RWPE2 (cell line): Measurements from ENCODE around the gene HSD11B1L.

Experiments used
- ATAC-seq: fragments of 200-7000 bp; cut with Tn5 transposase; 3 replicates; pipeline ENCODE4 v1.9.1; 2021; ENCODE audit warnings: low read depth
- DNase-seq: peaks from one replicate; pipeline ENCODE4 v3.0.0-alpha.2; 2020; ENCODE audit warnings: low spot score
- H3K27ac ChIP-seq: fragments of 450-650 bp; 2 replicates; pipeline ENCODE4 v1.5.1; 2017; ENCODE audit warnings: mild to moderate bottlenecking; ENCODE audit not compliant: poor library complexity, severe bottlenecking
- H3K27me3 ChIP-seq: fragments of 250-450 bp; sonication (Bioruptor Pico); 2 replicates; pipeline ENCODE4 v1.5.1; 2021; ENCODE audit warnings: mild to moderate bottlenecking, moderate library complexity; ENCODE audit not compliant: insufficient read depth, poor library complexity, severe bottlenecking
- H3K36me3 ChIP-seq: fragments of 250-450 bp; sonication (Bioruptor Pico); 2 replicates; pipeline ENCODE4 v1.5.1; 2020; ENCODE audit warnings: low read depth, mild to moderate bottlenecking, moderate library complexity
- H3K4me1 ChIP-seq: fragments of 250-450 bp; sonication (Bioruptor Pico); 2 replicates; pipeline ENCODE4 v1.5.1; 2021; ENCODE audit warnings: mild to moderate bottlenecking, moderate library complexity; ENCODE audit not compliant: insufficient read depth, poor library complexity, severe bottlenecking
- H3K4me3 ChIP-seq: fragments of 250-450 bp; sonication (Bioruptor Pico); 2 replicates; pipeline ENCODE4 v1.5.1; 2021; ENCODE audit warnings: mild to moderate bottlenecking, moderate library complexity; ENCODE audit not compliant: severe bottlenecking
- H3K9me3 ChIP-seq: fragments of 250-450 bp; sonication (Bioruptor Pico); 2 replicates; pipeline ENCODE4 v1.5.1; 2021; ENCODE audit warnings: mild to moderate bottlenecking, moderate library complexity; ENCODE audit not compliant: severe bottlenecking
- CTCF ChIP-seq: fragments of 450-650 bp; IDR thresholded peaks from one replicate; pipeline ENCODE4 v1.5.1; 2017; ENCODE audit warnings: mild to moderate bottlenecking, moderate library complexity; ENCODE audit not compliant: poor library complexity, severe bottlenecking

The HSD11B1L gene

GRCh38 chr19:5683177-5683886, 2.5 kb downstream of the HSD11B1L start:
- Histone ChIP-seq H3K36me3 (no peaks in the 10 kb centered on the region), H3K4me3 (no peak overlapping the region), H3K4me1 (no peaks in the 10 kb centered on the region), H3K9me3 (no peaks in the 10 kb centered on the region), H3K27me3 (no peaks in the 10 kb centered on the region), H3K27ac (no peak overlapping the region)
- TF ChIP-seq CTCF = no peak
- DNase-seq (no peak), ATAC-seq (no peak)

- no peak for DNase-seq
- Histone ChIP-seq H3K9me3 (no peaks in the 10 kb centered on the region), H3K27ac (no peak overlapping the region), H3K4me1 (no peaks in the 10 kb centered on the region), H3K4me3 (no peak overlapping the region), H3K27me3 (no peaks in the 10 kb centered on the region), H3K36me3 (no peaks in the 10 kb centered on the region)
- ATAC-seq = no peak
- no peak for TF ChIP-seq CTCF
These were observed 4.0 kb downstream of the HSD11B1L start for GRCh38 chr19:5684694-5685430.

- Histone ChIP-seq H3K27me3 (no peaks in the 10 kb centered on the region), H3K4me3 (peak overlapping the region; percentile 52), H3K4me1 (no peaks in the 10 kb centered on the region), H3K9me3 (no peaks in the 10 kb centered on the region), H3K27ac (no peak overlapping the region), H3K36me3 (peaks cover 4% of the 10 kb centered on the region)
- DNase-seq (no peak), ATAC-seq (no peak)
- TF ChIP-seq CTCF = no peak
These were observed 5.5 kb downstream of the HSD11B1L start for GRCh38 chr19:5686326-5686646.

- H3K27ac ChIP-seq = no peak overlapping the region
- DNase-seq = peak; percentile 97
These were observed 6.0 kb downstream of the HSD11B1L start for GRCh38 chr19:5686647-5687359.

More at GRCh38 chr19:5686647-5687359, 6.0 kb downstream of the HSD11B1L start:
- H3K4me3 ChIP-seq = peak overlapping the region; percentile 52
- ATAC-seq = peak; percentile 62
- H3K9me3 ChIP-seq = no peaks in the 10 kb centered on the region
- TF ChIP-seq CTCF = peak; percentile 91
- no peaks in the 10 kb centered on the region for H3K4me1 ChIP-seq
- H3K27me3 ChIP-seq = no peaks in the 10 kb centered on the region
- peaks cover 10% of the 10 kb centered on the region for H3K36me3 ChIP-seq
